Muscle layer of duodenum (tissue), 2 donors: ENCODE measurements around the gene SLC34A3.
A peak's percentile ranks its signal among the peaks of the same experiment; 100 is the strongest.

Experiments used
- H3K27ac ChIP-seq: one replicate; pipeline ENCODE4 v1.7.0; 2013; ENCODE audit warnings: mild to moderate bottlenecking, low read length
- H3K27me3 ChIP-seq: one replicate; pipeline ENCODE4 v1.7.0; 2013; ENCODE audit warnings: low read depth, mild to moderate bottlenecking, control low read depth, low read length
- H3K36me3 ChIP-seq, 2 donors: one replicate each; pipeline ENCODE4 v1.7.0; 2013; ENCODE audit warnings: low read length in 2 of 2, control low read depth in 1 of 2, mild to moderate bottlenecking in 1 of 2; ENCODE audit not compliant: insufficient read depth in 2 of 2, control insufficient read depth in 1 of 2
- H3K4me1 ChIP-seq, 2 donors: one replicate each; pipeline ENCODE4 v1.7.0; 2013; ENCODE audit warnings: low read length in 2 of 2, mild to moderate bottlenecking in 2 of 2, control low read depth in 1 of 2, moderate library complexity in 1 of 2; ENCODE audit not compliant: insufficient read depth in 2 of 2, control insufficient read depth in 1 of 2
- H3K4me3 ChIP-seq, 2 donors: one replicate each; pipeline ENCODE4 v1.7.0; 2013; ENCODE audit warnings: low read length in 2 of 2, low read depth in 1 of 2, mild to moderate bottlenecking in 1 of 2
- H3K9me3 ChIP-seq, 2 donors: one replicate each; pipeline ENCODE4 v1.7.0; 2013; ENCODE audit warnings: low read length in 2 of 2, control low read depth in 1 of 2, mild to moderate bottlenecking in 1 of 2; ENCODE audit not compliant: control insufficient read depth in 1 of 2
- donor health status: healthy.

The SLC34A3 gene

DNA sequence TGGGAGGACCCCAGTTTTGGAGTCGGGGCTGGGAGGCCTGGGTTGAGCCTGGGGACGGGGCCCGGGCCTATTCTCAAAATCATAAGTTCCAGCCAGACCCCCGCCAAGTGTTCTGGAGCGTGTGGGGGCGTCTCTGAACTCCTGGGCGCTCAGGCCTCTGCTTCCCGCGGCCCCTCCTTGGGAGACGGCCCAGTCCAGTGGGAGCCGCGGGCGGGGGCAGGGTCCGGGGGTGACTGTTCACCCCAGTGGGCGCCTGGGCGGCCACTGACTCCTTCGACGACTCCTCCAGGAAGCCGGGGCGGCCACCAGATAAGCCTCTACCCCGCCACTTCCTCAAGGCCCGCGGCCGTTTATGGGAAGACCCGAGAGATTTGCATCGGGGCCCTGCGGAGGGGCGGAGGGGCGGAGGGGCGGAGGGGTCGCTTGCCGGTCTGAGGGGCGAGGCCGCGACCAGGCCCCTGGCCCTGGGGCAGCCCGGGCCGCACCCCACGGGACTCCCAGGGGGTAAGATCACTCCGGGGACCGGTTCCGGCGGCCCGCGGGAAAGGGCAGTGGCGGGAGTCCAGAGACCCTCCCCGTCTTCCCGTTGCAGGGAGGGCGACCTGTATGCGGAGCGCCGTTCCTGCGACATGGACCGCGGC lies 47.5 kb downstream of the SLC34A3 start:
- peak overlapping the region; percentile 50 to 64 for H3K4me3 ChIP-seq
- no peaks in the 10 kb centered on the region for H3K27me3 ChIP-seq
- peak overlapping the region; percentile 72 for H3K27ac ChIP-seq
- H3K4me1 ChIP-seq = peaks cover 8 to 26% of the 10 kb centered on the region in 2 donors
- peaks cover 0 to 12% of the 10 kb centered on the region in 2 donors for H3K36me3 ChIP-seq
- H3K9me3 ChIP-seq = no peaks in the 10 kb centered on the region

GRCh38 chr9:137278721-137279711 lies 48.3 kb downstream of the SLC34A3 start:
- H3K27me3 ChIP-seq = no peaks in the 10 kb centered on the region

DNA sequence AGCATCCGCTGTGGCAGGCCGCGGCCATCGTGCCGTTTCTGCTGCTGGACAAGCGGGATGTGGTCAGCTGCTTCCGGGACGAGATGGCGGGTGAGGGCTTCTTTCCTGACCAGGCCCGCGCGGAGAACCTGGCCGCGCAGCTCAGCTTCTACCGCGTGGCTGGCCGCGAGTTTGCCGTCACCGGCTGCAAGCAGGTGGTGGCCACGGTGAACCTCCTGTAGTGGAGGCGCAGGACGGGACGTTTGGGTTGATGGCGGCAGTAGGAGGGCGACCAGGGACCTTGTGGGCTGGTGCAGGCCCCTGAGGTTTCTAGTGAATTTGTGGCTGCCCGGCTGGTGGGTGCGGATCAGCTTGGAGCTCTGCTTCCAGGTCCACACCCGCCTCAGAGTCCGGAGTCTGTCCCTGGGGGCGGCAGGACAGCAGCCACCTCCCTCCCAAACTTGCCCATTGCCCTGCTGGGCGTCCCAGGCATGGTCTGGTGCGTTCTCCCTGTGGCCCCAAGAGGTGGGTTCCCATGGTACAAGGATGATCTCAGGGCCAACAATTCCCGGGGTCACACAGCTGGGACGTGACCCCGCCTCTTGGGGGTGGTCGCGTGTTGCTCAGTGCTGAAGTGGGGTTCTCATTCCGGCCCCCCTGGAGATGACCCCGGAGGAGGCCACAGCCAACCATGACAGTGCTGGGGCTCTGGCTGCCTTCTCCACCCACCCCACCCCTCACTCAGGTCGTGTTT lies 49.2 kb downstream of the SLC34A3 start:
- H3K4me1 ChIP-seq = peaks cover 8 to 26% of the 10 kb centered on the region in 2 donors
- H3K27ac ChIP-seq = no peak overlapping the region
- no peaks in the 10 kb centered on the region for H3K27me3 ChIP-seq
- no peaks in the 10 kb centered on the region for H3K36me3 ChIP-seq
- no peak overlapping the region for H3K4me3 ChIP-seq
- H3K9me3 ChIP-seq = no peaks in the 10 kb centered on the region

More at GRCh38 chr9:137278721-137279711, 48.3 kb downstream of the SLC34A3 start:
- H3K4me3 ChIP-seq = peak overlapping the region in 1 of 2 donors; percentile 64
- H3K27ac ChIP-seq = no peak overlapping the region
- peaks cover 0 to 5% of the 10 kb centered on the region in 2 donors for H3K36me3 ChIP-seq
- peaks cover 8 to 26% of the 10 kb centered on the region in 2 donors for H3K4me1 ChIP-seq
- no peaks in the 10 kb centered on the region for H3K9me3 ChIP-seq

DNA sequence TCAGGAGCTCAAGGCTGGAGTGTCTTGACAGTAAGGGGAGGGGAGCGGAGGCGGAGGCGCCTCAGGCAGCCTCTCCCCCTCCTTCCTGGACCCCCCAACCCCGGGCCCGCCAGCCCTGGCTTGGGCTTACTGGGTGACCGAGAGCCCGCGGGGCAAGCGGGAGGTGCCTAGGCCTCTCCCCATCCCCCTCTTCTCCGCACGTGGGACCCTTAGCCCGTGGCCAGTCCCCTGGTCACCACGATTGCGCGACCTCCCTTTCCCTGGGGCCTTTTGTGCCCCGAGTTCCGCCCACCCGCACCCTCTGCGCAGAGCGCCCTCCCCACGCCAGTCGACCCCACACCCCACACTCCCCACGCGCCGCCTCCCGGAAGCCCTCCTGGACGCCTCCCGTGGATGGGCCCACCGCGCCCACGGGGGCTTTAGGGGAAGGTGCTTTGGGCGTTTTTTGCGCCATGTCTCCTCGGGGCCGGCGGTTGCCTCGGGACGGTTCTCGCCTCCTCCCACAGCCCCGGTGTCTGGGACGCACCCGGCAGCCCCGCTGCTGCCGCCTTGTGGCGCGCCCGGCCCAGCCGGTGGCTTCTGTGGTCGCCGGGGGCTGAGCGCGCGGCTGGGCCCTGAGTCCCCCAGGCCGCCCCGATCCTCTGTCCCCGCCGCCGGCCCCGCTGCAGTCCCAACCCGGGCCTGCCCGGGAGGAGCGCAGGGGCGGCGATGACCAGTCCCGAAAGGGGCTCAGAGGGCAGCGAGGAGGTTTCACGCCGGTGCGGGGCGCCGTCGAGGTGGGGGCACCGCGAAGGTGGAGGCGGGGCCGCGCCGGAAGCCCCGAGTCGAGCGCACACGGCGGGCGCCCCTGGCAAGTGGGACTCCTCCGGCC lies 50.0 kb downstream of the SLC34A3 start:
- H3K36me3 ChIP-seq = no peaks in the 10 kb centered on the region
- no peak overlapping the region for H3K27ac ChIP-seq
- H3K9me3 ChIP-seq = no peaks in the 10 kb centered on the region
- no peaks in the 10 kb centered on the region for H3K27me3 ChIP-seq
- no peak overlapping the region for H3K4me3 ChIP-seq
- peaks cover 8 to 24% of the 10 kb centered on the region in 2 donors for H3K4me1 ChIP-seq

- no peak overlapping the region for H3K27ac ChIP-seq
- peaks cover 2 to 16% of the 10 kb centered on the region in 2 donors for H3K4me1 ChIP-seq
- no peaks in the 10 kb centered on the region for H3K36me3 ChIP-seq
- H3K4me3 ChIP-seq = no peak overlapping the region
- H3K9me3 ChIP-seq = no peaks in the 10 kb centered on the region
- H3K27me3 ChIP-seq = no peaks in the 10 kb centered on the region
Measured at GRCh38 chr9:137281345-137282116, 50.8 kb downstream of the SLC34A3 start.
